Peyer's patch (tissue), 4 donors: ENCODE data around the gene MYO18B. TPM values are rescaled to one million over a fixed set of nuclear protein-coding genes. Genes with fewer than 3 reads are reported as not detected.

Experiments
- DNase-seq, 3 donors: peaks; one replicate each; pipeline ENCODE4 v3.0.0-alpha.2; 2017 to 2019
- H3K27ac ChIP-seq, 4 donors: fragments of 200-600 bp; sonication (generic); one replicate each; pipeline ENCODE4 v1.5.1; 2016 to 2019
- H3K27me3 ChIP-seq, 2 donors: fragments of 200-600 bp; sonication (generic); one replicate each; pipeline ENCODE4 v1.5.1; 2019
- H3K36me3 ChIP-seq, 3 donors: fragments of 200-600 bp; sonication (generic); one replicate each; pipeline ENCODE4 v1.5.1; 2016 to 2019
- H3K4me1 ChIP-seq, 4 donors: fragments of 200-600 bp; sonication (generic); one replicate each; pipeline ENCODE4 v1.5.1; 2016 to 2019
- H3K4me3 ChIP-seq, 4 donors: fragments of 200-600 bp; sonication (generic); 1 replicate in 3 of 4; 2 replicates in 1 of 4; pipeline ENCODE4 v1.5.1; 2016 to 2019; ENCODE audit warnings: mild to moderate bottlenecking in 1 of 4
- H3K9me3 ChIP-seq, 4 donors: fragments of 200-600 bp; sonication (generic); one replicate each; pipeline ENCODE4 v1.5.1; 2016 to 2019; ENCODE audit warnings: mild to moderate bottlenecking in 1 of 4
- POLR2A ChIP-seq, 2 donors: fragments of 450-650 bp; IDR thresholded peaks; one replicate each; pipeline ENCODE4 v1.5.1; 2017; ENCODE audit warnings: antibody characterized with exemption in 2 of 2, mild to moderate bottlenecking in 2 of 2, moderate library complexity in 2 of 2
- total RNA-seq, 4 donors: library from RNA; depleted of rRNA; stranded (reverse); fragments of >200 nt; gene quantifications; one replicate each; pipeline ENCODE4 v1.1.0, GENCODE V29; 2016
- TF ChIP-seq, protein P1 (sequence below), 6 experiments: fragments of 450-650 bp in 4 of 6; fragments of 200-600 bp in 2 of 6; sonication (generic) in 1 of 6; IDR thresholded peaks; one replicate each; pipeline ENCODE4 v1.5.1; 2017 to 2019; ENCODE audit warnings: antibody characterized with exemption in 6 of 6, mild to moderate bottlenecking in 3 of 6, moderate library complexity in 1 of 6

The MYO18B gene
- total RNA-seq, 4 donors from 2014 or later: 0.28 to 0.83 TPM; not detected in 2

DNA sequence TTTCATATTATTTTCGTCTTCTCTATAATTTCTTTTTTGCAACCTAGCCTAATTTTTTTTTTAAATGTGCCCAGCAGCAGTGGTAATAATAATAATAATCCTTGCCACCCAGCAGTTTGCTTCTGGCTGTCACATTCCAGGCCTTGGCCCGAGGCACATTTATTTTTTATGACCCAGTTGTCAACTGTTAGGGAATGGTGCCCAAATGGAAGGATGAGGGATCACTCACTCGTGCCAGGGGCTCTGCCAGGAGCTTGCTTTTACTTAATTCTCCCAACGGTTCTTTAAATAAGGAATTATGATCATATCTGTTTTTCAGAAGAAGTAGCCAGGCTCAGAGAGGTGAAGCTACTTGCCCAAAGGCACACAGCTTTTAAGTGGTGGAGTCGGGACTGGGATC is 49.6 kb downstream of the MYO18B start:
- DNase-seq: no peak
- Histone ChIP-seq H3K27ac (no peak overlapping the region), H3K4me3 (no peak overlapping the region), H3K9me3 (no peaks in the 10 kb centered on the region), H3K36me3 (no peaks in the 10 kb centered on the region), H3K4me1 (no peaks in the 10 kb centered on the region), H3K27me3 (no peaks in the 10 kb centered on the region)
- TF ChIP-seq, protein P1, sequence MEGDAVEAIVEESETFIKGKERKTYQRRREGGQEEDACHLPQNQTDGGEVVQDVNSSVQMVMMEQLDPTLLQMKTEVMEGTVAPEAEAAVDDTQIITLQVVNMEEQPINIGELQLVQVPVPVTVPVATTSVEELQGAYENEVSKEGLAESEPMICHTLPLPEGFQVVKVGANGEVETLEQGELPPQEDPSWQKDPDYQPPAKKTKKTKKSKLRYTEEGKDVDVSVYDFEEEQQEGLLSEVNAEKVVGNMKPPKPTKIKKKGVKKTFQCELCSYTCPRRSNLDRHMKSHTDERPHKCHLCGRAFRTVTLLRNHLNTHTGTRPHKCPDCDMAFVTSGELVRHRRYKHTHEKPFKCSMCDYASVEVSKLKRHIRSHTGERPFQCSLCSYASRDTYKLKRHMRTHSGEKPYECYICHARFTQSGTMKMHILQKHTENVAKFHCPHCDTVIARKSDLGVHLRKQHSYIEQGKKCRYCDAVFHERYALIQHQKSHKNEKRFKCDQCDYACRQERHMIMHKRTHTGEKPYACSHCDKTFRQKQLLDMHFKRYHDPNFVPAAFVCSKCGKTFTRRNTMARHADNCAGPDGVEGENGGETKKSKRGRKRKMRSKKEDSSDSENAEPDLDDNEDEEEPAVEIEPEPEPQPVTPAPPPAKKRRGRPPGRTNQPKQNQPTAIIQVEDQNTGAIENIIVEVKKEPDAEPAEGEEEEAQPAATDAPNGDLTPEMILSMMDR (IDR thresholded peaks at IDR 0.05): no peak
- TF ChIP-seq POLR2A (IDR thresholded peaks at IDR 0.05): no peak

DNA sequence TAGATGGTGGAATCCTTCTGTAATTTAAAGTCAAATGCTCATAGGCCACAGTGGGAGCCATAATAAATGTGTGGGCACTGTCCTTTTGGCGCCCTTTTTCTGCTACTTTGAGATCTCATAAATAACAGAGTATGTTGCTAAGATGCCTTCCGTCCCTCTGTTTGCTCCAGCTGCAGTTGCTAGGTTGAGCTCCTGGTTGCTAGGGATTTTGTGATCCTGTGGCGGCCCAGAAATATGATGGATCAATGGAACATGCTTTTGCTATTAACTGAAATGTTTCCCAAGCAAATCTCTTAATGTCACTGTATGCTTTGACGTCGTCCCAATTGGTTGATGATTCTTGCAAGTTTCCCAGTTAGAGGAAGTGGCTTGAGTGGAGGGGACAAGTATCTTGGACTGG is 53.5 kb downstream of the MYO18B start:
- H3K27me3 ChIP-seq: no peaks in the 10 kb centered on the region
- no peaks in the 10 kb centered on the region for H3K36me3 ChIP-seq
- H3K27ac ChIP-seq: no peak overlapping the region
- no peak overlapping the region for H3K4me3 ChIP-seq
- no peaks in the 10 kb centered on the region for H3K4me1 ChIP-seq
- no peak for DNase-seq
- no peak for TF ChIP-seq POLR2A (IDR thresholded peaks at IDR 0.05)
- TF ChIP-seq, protein P1 (IDR thresholded peaks at IDR 0.05): no peak
- no peaks in the 10 kb centered on the region for H3K9me3 ChIP-seq

DNA sequence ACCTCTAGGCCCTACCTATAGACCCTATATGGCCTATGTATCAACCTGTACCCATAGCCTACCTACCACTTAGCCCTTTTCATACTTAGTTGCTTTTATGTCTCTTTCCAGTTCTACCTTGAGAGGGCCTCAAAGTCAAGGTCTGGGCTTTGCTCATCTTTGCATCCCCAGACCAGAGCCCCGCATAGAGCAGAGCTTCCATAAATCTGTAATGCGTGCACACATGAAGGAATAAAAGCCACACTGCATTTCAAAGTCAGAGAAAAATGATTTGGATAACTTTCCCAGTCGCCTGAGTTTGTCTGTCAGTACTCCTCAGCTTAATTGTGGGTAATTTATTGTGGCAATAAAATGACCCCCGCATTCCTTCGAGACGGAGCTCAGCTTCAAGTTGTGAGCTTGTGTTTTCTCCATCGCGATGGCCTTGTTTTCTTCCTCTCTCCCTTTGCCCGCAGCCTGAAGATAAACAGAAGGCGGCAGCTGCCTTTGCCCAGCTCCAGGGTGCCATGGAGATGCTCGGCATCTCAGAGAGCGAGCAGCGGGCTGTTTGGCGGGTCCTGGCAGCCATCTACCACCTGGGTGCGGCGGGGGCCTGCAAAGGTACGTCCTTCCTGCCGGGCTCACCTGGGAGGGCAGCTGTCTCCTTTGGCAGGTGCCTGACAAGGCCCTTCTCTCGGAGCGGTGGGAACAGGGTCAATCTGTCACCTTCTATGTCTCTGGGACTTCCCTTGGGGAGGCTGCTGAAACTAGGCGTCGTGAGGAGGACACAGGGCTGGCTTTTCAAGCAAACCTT is 55.7 kb downstream of the MYO18B start:
- Histone ChIP-seq H3K27ac (no peak overlapping the region), H3K9me3 (no peaks in the 10 kb centered on the region), H3K27me3 (no peaks in the 10 kb centered on the region), H3K36me3 (no peaks in the 10 kb centered on the region), H3K4me3 (no peak overlapping the region), H3K4me1 (no peaks in the 10 kb centered on the region)
- TF ChIP-seq POLR2A (IDR thresholded peaks at IDR 0.05): no peak
- TF ChIP-seq, protein P1 (IDR thresholded peaks at IDR 0.05): no peak
- DNase-seq: no peak

DNA sequence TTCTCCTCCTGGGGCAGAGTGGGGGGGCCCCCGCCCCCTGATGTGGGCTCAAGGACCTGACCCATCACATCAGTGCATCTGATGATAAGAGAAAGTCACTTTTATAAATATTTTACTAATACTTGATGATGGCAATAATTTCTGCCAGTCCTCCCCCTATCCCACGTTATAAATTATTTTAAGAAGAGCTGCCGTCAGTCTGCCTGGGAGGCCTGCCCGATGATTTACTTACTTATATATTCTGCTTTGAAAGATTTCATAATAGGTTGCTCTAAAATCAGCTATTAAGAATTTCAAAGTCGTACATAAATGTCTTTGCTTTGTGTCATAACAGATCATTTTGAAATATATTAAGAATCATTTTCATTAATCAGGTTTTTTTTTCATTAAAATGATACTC is 58.8 kb downstream of the MYO18B start:
- no peak for DNase-seq

DNA sequence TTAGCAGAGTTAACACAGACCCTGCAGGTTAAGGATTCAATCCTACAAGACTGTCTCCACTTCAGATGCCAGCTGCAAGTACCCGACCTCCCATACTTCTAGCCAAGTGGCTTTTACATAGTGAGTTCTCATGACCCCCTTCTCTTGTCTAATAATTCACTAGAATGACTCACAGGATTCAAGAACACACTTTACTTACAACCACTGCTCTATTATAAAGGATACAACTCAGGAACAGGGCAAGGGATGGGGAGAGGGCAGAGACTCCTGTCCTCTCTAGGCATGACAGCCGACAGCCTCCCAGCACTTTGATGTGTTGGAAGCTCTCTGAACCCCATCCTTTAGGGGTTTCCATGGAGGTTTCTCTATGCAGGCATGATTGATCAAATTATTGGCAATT is 60.0 kb downstream of the MYO18B start:
- no peak overlapping the region for H3K4me3 ChIP-seq
- H3K27ac ChIP-seq: no peak overlapping the region
- no peaks in the 10 kb centered on the region for H3K9me3 ChIP-seq
- H3K4me1 ChIP-seq: no peaks in the 10 kb centered on the region
- no peaks in the 10 kb centered on the region for H3K27me3 ChIP-seq
- no peak for TF ChIP-seq POLR2A (IDR thresholded peaks at IDR 0.05)
- TF ChIP-seq, protein P1 (IDR thresholded peaks at IDR 0.05): no peak
- DNase-seq: no peak
- H3K36me3 ChIP-seq: no peaks in the 10 kb centered on the region

More for the DNA sequence above, 58.8 kb downstream of the MYO18B start:
- TF ChIP-seq POLR2A (IDR thresholded peaks at IDR 0.05): no peak
- TF ChIP-seq, protein P1 (IDR thresholded peaks at IDR 0.05): no peak
- Histone ChIP-seq H3K4me3 (no peak overlapping the region), H3K27me3 (no peaks in the 10 kb centered on the region), H3K36me3 (no peaks in the 10 kb centered on the region), H3K9me3 (no peaks in the 10 kb centered on the region), H3K27ac (no peak overlapping the region), H3K4me1 (no peaks in the 10 kb centered on the region)
